HG03025 (cell line): ENCODE measurements around the gene RERE.
"Not testable (repeated sequence)": the region's sequence is repeated elsewhere in the genome, so short reads cannot be mapped to it uniquely, and the experiment has no call there.

Experiments used
- ATAC-seq: cut with Tn5 transposase; IDR thresholded peaks from one replicate; pipeline ENCODE4 v1.9.1; 2021; ENCODE audit warnings: mild to moderate bottlenecking, moderate library complexity; ENCODE audit not compliant: unreplicated experiment, low FRiP score

The RERE gene

DNA sequence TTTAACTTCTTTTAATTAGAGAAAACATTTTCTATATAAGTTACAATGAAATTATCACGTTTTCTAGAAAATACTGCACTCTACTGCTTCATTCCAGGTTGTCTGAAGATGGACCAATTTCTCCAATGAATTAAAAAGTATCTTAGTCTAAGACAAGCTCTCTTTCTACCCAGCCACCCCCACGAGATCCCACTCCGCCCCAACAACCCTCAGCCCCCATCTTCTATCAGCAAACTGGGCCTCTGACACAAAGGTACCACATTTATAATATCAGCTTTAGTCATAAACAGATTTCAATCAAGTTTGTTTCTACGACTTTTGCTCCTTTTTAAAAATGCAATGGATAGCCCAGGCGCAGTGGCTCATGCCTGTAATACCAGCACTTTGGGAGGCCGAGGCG lies 117.8 kb downstream of the RERE start:
- no peak for ATAC-seq

DNA sequence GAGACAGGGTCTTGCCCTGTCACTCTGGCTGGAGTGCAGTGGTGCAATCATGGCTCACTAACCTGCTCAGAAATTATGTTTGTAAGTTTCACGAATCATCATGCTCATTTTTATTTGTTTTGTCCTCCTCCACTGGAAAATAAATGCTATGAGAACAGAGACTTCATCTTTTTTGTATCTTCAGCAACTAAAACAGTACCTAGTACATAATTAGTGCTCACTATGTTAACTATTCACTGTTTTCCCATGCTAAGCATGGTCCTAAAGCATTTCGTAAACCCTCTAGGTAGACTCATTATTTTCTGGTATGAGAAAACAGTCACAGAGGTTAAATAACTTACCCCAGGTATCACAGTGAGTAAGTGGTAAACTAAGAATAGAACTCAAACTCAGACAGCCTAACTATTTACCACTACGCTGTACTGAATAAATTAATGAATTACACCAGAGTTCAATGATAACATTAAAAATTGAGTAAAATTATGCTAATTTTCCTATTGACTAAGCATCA lies 118.4 kb downstream of the RERE start:
- ATAC-seq = no peak

DNA sequence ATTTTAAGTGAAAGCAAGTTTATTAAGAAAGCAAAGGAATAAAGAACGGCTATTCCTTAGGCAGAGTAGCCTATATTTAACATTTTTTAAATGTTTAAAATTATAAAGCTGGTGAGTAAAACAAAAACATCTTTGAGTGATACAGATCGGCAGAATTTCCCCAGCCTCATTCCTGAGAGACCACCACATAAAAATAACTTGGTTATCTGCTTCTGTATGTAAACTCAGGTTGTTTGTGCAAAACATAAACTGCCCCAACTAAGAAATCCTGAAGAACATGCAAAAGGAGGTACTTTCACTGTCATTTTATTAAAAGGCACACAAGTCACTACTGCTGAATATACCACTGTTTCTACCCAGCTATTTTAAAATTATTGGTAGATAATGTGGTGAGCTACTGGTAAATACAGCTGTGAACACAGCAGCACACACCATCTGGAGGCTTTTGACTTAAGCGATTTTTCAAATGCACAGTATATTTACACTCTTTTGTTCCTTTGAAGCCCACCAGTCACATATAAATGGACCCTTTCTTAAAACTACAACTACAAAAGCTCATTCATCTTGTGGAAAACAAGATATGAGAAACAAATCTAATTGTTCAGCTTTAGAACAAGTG lies 119.3 kb downstream of the RERE start:
- no peak for ATAC-seq

DNA sequence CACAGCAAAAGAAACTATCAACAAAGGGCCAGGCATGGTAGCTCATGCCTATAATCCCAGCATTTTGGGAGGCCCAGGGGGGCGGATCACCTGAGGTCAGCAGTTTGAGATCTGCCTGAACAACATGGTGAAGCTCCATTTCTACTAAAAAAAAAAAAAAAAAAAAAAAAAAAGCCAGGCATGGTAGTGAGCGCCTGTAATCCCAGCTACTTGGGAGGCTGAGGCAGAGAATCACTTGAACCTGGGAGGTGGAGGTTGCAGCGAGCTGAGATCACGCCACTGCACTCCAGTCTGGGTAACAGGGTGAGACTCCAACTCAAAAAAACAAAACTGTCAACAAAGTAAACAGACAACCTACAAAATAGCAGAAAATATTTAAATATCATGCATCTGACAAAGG lies 122.0 kb downstream of the RERE start:
- ATAC-seq = not testable (repeated sequence)

DNA sequence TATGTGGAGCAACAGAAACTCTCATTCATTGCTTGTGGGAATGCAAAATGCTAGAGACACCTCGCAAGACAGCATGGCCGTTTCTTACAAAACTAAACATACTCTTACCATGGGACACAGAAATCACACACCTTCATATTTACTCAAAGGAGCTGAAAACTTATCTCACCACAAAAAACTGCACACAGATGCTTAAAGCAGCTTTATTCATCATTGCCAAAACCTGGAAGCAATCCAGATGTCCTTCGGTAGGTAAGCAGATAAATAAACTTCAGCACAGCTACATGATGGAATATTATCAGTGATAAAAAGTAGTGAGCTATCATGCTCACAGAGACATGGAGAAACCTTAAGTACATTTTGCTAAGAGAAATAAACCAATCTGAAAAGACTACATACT lies 124.3 kb downstream of the RERE start:
- no peak for ATAC-seq

DNA sequence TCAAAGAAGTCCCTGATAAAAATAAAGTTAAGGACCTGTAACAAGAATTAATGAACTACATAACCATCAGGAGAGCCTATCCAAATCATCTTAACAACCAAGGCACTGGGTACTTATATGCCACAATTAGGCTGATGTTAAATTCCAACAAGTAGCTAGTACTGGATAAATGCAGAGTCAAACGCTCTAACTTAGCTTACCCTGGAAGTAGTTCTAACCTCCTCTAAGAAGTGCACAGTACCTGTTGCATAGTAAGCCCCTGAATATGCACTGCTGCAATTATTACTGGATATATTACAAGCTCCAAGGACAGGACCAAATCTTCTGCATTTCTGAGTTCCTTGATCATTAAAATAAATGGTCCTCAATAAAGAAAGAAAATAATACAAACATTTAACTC lies 125.8 kb downstream of the RERE start:
- no peak for ATAC-seq

DNA sequence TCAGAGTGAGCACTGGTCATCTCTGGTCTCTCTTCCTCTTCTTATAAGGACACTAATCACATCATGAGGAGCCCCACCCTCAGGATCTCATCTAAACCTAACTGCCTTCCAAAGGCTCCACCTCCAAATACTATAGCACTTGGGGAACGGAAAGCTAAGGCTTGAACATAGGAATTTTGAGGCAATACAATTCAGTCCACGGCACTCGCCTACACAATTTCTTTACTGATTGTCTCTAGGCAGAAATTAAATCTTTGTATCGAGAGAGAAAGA lies 127.3 kb downstream of the RERE start:
- ATAC-seq = no peak

DNA sequence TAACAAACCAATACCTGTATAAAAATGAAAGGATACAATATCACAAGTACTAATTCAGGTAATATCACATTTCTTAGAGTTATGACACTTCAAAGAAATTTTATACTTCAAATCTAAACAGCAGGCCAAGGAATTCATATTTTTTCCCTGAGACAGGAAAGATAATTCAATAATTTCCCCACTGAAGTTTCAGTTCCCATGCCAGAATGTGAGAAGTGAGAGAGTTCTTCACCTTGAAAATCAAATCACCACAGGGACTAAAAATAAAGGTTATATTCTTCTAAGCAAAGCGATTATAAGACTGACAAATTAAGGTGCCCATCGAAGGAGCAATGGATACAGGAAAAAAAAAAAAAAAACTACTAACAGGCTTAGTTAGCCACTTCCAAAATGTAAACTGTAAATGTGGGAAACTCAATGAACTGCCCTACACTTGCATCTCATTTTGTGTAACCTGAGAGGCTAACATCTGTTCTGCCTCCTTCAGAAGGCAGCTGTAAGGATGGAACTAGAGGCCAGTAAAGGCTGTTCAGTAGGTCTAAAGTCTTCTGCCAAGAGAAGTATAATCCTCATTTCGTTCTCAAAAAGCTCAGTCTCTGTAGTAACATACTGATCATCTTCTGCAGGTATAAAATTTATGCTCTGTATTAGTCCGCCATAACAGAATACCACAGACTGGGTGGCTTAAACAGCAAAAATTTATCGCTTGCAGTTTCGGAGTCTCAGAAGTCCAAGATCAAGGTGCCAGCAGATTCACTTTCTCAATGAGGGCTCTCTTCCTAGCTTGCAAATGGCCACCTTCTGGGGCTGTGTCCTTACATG lies 127.8 kb downstream of the RERE start:
- ATAC-seq = no peak

DNA sequence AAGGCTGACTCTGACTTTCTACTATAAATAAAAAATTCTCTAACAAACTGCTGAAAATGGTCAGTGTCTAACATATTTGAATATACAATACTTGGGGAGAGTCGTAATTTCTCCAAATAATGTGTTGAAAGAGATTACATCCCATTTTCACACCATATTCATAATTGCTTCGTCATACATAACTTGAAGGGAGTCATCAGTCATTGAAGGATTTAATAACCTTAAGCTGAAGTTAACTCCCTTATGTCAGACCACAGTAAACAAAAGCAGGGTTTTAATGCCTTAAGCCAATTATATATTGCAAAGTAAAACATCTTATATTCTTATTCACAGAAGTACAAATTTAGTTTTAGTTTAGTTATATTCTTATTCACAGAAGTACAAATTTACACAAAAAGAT lies 129.9 kb downstream of the RERE start:
- ATAC-seq = no peak

DNA sequence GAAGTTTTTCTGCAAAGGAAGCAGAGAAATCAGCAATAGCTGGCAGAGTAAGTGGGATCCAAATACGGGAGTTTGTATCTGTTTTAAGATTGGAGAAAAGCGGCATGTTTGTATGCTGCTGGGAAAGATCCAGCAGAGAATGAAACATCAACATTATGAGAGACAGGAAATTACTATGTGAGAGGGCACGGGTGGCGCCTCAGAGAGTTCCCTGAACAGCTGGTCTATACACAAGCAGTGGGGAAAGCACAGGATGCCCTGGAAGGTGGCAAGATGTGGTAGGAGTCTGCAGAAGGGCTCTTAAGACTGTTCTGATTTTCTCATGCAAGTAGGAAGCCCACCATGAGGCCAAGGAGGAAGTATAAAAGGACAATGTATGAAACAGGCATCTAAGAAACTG lies 130.4 kb downstream of the RERE start:
- ATAC-seq = no peak

DNA sequence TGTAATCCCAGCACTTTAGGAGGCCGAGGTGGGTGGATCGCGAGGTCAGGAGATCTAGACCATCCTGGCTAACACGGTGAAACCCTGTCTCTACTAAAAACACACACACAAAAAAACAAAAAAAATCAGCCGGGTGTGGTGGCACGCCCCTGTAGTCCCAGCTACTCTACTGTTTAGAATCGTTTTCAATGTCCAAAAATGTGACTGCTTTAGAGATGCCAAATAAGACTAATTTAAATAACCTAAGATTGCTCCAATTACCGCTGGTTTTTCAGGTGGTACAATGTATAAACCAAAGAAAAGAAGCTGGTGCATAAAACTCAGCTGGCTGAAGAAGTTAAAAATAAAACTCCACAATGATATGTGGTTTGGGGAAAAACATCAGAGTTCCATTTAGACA lies 132.0 kb downstream of the RERE start:
- no peak for ATAC-seq

DNA sequence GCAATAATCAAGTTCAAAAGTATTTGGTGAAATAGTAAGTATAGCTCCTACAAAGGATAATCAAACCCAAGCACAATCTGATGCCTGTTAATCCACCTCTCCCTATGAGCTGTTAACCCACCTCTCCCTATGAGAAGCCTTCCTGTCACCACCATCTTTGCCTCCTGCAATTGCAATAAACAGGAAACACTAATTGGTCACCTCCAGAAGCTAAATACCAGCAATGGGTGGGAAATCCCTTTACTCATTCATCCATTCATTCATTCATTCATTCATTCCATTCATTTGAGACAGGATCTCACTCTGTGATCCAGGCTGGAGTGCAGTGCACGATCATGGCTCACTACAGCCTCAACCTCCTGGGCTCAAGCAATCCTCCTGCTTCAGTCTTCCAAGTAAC lies 132.8 kb downstream of the RERE start:
- ATAC-seq = no peak

DNA sequence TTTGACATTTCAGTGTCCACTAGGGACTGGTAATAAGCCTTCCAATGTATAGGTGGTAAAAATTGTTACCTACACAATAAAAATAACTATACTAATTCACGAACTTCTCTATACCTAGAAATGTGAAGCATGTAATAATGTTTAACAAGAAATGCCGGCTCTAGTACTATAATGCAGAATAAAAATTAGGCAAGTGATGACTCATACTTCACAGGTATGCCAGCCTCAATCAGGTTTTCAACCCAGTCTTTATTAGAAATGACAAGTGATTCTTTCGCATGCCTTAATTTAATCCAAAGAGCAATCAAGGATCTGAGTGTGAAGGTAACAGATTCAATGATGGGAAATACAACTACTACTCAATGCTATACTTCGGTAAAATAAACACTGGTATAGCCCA lies 134.9 kb downstream of the RERE start:
- no peak for ATAC-seq

DNA sequence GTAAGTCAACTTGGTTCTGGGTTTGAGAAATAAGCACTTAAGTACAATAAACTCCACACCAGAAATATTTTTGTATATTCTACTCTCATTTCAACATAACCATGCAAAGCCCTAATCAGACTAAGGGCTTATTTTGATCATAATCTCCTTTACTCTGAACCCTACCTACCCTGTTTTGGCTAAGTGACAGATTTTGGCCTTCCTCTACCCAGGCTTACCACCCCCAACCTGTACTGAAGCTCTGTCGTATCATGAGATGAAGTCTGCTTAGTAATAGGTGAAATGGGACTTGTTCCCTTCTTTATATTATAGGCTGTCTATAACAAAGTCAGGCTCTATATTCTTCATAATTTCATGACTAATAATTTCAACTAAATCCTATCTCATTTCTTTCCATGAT lies 135.5 kb downstream of the RERE start:
- no peak for ATAC-seq

DNA sequence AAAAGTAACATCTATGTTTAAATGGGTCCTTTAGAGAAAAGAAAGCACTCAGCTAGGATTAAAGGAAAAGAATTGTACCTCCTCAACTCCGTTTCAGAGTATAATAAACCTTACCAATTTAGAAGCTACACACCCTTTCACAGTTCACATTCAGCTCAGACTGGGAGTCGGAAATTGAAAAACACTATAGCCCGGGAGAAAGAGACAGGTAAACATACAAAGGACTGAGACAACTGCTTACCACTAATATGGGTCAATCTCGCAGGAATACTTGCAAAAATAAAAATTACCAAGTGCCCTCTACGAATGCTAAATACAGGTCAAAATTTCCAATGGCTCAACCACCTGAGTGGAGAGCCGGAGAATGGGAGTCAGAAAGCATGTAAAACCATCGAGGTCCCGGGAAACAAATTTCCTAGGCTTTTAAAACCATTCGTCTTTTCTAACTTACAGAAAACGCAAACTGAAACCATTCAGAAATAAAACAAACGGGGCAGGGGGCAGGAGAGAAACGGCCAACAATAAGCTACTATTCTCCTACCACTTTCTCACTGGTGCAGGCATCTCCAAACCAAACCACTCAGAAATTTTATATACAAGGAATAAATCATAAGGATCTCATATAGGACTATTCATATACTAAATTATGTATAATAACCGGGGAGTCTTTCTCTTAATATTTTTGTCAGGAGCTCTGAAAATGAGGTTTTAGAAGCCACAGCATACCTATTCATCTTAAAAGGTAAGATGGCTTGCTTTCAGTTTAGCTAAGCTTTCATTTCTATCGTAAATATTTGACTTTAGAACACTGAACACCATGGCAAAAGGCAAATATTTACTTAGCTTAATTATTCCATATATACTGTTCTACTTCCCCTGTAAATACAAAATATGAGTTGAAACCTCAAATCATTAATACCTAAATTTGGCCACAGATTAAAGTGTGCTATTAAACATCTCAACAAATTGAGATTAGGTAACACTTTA lies 136.5 kb downstream of the RERE start:
- ATAC-seq = no peak

DNA sequence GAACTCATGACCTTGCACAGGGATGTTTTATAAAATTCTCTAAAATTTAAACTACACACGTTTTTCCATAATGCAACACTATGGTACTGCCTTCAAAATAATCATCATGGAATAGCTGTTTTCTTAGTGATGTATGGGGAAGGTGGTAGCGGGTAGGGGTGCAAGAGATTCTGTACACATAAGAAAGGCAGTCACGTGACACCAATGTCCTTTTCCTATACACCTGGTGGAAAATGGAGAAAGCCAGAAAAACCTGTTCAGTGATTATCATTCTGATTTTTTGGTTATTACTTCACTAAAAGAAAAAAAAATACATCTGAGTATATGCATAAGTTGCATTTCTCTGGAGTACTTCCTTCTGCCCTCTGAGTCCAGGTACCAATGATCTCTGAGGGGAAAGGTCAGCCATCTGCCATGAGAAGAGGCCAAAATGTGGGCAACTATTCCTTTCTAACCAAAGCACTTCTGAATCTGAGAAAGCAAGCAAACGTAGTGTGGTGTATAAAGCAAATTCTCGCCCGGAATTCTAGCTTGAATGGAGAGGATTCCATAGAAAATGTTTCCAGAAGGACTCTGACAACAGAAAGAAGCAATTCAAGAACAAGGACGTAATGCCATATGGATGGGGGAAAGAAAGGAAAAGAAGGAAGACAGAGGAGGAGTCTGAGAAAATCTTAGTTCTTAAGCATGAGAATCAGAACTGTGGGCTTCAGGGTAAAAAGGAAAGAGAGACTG lies 137.3 kb downstream of the RERE start:
- no peak for ATAC-seq

DNA sequence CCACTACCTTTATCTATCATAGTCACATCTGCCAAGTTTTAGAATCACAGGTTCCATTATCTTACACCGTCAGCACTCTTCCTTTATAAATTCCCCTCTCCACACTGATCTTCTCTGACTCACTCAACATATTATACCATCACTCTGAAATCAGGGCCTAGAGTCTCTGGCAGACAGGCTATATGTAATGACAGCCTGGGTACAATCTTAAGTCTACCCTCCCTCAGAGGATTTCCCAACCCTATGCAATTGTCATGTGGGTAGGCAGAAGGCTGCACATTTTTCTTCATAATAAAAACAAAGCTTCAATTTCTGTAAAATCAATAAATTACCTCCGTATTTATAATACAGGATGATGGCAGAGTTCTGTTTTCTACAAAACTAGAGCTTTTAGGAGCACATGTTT lies 138.0 kb downstream of the RERE start:
- no peak for ATAC-seq

DNA sequence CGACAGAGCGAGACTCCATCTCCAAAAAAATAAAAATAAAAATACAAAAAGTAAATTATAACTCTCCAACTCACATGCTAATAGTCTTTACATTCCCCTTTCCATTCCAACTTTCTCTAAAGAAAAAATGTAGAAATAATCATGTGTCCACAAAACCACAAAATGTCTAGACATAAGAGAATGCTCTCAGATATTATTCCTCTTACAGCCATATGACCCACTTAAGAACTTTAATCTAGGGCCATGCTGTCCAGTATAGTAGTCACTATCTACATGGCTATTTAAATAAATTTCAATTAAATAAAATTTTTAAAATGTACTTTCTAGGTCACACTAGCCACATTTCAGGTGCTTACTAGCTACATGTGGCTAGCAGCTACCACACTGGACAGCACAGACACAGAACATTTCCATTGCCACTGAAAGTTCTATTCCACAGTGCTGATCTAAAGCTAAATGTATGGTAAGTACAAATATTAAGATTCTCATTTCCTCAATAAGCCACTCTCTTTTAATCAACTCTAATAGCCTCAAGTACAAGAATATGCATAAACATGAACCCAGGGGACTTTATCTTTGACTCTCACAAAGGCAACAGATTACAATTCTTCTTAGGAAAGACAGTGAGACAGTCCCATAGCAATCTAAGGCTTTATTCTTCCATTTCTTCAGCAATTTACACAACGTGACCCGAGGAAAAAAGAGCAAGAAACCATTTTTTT lies 138.6 kb downstream of the RERE start:
- ATAC-seq = no peak

DNA sequence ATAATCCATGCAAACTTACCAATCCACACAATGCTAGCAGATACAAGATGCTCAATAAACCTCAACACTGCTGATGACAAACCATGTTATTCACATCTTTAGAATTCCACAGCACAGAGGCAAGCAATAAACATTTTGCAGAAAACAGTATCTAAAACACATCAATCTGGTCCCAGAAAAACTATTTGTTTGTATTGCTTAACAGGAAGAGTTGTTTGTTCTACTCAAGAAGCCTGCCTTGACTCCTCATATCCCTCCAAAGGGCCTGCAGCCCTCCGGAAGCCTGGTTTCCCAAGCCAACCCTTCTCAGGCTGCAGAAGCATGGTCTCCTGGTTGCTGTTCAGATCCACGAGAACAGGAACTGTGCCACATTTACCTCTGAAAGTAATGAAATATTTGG lies 139.7 kb downstream of the RERE start:
- ATAC-seq = no peak

DNA sequence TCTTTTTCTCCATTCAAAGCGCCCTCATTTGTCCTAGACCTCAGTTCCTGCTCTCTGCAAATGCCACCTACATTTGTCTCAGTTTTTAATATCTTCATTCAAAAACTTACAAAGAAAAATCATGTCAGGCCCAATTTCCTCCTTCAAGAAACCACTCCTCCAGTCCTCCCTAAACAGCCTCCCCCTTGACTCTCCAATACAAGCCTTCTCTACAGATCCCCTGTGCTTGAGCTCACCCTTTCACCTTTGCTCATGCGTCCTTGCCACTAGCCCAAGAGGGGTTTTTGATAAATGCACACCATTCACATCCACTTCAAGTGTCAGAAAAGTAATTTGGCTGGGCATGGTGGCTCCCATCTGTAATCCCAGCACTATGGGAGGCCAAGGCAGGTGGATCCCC lies 140.6 kb downstream of the RERE start:
- ATAC-seq = no peak
